ENCODE measurements around the gene PPP4R4.

DNA sequence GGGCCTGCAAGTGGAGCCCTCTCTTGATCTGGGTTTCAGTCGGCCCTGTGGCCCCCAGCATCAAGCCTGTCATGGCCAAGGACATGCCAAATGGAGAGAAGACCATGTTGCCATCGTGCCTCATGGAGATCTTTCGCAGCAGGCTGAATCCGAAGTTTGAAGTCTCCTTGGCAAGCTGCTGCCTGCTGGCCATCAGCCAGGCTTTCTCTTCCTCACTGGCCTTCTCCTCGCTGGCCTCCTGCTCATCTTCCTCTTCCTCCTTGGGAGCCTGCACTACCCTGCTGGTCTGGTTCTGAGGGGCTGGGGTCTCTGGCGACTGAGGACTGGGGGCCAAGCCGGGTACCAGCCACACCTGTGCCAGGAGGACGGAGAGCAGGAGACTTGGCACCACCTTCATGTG lies 116.1 kb downstream of the PPP4R4 start:
- no peak for TF ChIP-seq ZNF274 (IDR thresholded peaks at IDR 0.05; ENCODE audit: low read depth, low read length)
- TF ChIP-seq SUZ12 (IDR thresholded peaks at IDR 0.05; ENCODE audit: extremely low read depth, insufficient read depth, insufficient read length) = no peak
